Mesenchymal stem cell (in vitro differentiated cells and primary cell): Measurements from ENCODE around the gene LARP1B.
"Not testable (repeated sequence)": the region's sequence is repeated elsewhere in the genome, so short reads cannot be mapped to it uniquely, and the experiment has no call there.

Source experiments
- DNase-seq: peaks from one replicate; pipeline ENCODE4 v3.0.0-alpha.2; 2013
- H2AFZ ChIP-seq: one replicate; pipeline ENCODE4 v1.6.1; 2013; ENCODE audit warnings: low read depth, mild to moderate bottlenecking, control low read depth, inconsistent platforms, low read length, moderate library complexity
- H2AK5ac ChIP-seq: 2 replicates; pipeline ENCODE4 v1.6.1; 2013; ENCODE audit warnings: low read length, moderate library complexity, mild to moderate bottlenecking, inconsistent platforms; ENCODE audit not compliant: severe bottlenecking
- H2BK120ac ChIP-seq: one replicate; pipeline ENCODE4 v1.6.1; 2013; ENCODE audit warnings: low read depth, mild to moderate bottlenecking, inconsistent platforms, low read length, moderate library complexity
- H2BK12ac ChIP-seq, 2 experiments: one replicate each; pipeline ENCODE4 v1.6.1; 2013; ENCODE audit warnings: inconsistent platforms in 2 of 2, low read length in 2 of 2, mild to moderate bottlenecking in 2 of 2, moderate library complexity in 2 of 2, control low read depth in 1 of 2
- H2BK15ac ChIP-seq: one replicate; pipeline ENCODE4 v1.6.1; 2013; ENCODE audit warnings: mild to moderate bottlenecking, low read depth, inconsistent platforms; ENCODE audit not compliant: poor library complexity, severe bottlenecking
- H2BK5ac ChIP-seq: 2 replicates; pipeline ENCODE4 v1.6.1; 2013; ENCODE audit warnings: low read depth, mild to moderate bottlenecking, low read length, control low read depth, inconsistent platforms; ENCODE audit not compliant: poor library complexity, severe bottlenecking
- H3K14ac ChIP-seq, 2 experiments: one replicate each; pipeline ENCODE4 v1.6.1; 2013; ENCODE audit warnings: inconsistent platforms in 2 of 2, low read length in 2 of 2, control low read depth in 1 of 2, mild to moderate bottlenecking in 1 of 2, moderate library complexity in 1 of 2
- H3K18ac ChIP-seq, 2 experiments: one replicate each; pipeline ENCODE4 v1.6.1; 2013; ENCODE audit warnings: inconsistent platforms in 2 of 2, low read length in 2 of 2, control low read depth in 1 of 2, low read depth in 1 of 2, mild to moderate bottlenecking in 1 of 2
- H3K23ac ChIP-seq, 2 experiments: one replicate each; pipeline ENCODE4 v1.6.1; 2013; ENCODE audit warnings: inconsistent platforms in 2 of 2, low read length in 2 of 2, mild to moderate bottlenecking in 2 of 2, moderate library complexity in 2 of 2, control low read depth in 1 of 2
- H3K27ac ChIP-seq: 2 replicates; pipeline ENCODE4 v1.5.1; 2013; ENCODE audit warnings: mild to moderate bottlenecking, moderate library complexity, low read length, control low read depth, inconsistent platforms; ENCODE audit not compliant: poor library complexity, severe bottlenecking
- H3K27me3 ChIP-seq, 2 experiments: 2 replicates each; pipeline versions ENCODE4 v1.6.1 to v1.7.0; 2013; ENCODE audit warnings: low read length in 2 of 2, mild to moderate bottlenecking in 2 of 2, moderate library complexity in 2 of 2, control low read depth in 1 of 2, inconsistent platforms in 1 of 2; ENCODE audit not compliant: control insufficient read depth in 1 of 2, insufficient read depth in 1 of 2
- H3K36me3 ChIP-seq, 2 experiments: 2 replicates each; pipeline versions ENCODE4 v1.6.1 to v1.7.0; 2013; ENCODE audit warnings: low read length in 2 of 2, control low read depth in 1 of 2, inconsistent platforms in 1 of 2, low read depth in 1 of 2, mild to moderate bottlenecking in 1 of 2; ENCODE audit not compliant: insufficient read depth in 2 of 2, control insufficient read depth in 1 of 2
- H3K4ac ChIP-seq, 2 experiments: one replicate each; pipeline ENCODE4 v1.6.1; 2013; ENCODE audit warnings: inconsistent platforms in 2 of 2, low read length in 2 of 2, mild to moderate bottlenecking in 2 of 2, moderate library complexity in 2 of 2, control low read depth in 1 of 2, low read depth in 1 of 2
- H3K4me1 ChIP-seq: 2 replicates; pipeline ENCODE4 v1.6.1; 2013; ENCODE audit warnings: low read depth, low read length, control low read depth; ENCODE audit not compliant: control insufficient read depth, insufficient read depth
- H3K4me2 ChIP-seq: 2 replicates; pipeline ENCODE4 v1.6.1; 2013; ENCODE audit warnings: low read length, mild to moderate bottlenecking, inconsistent platforms; ENCODE audit not compliant: poor library complexity, severe bottlenecking
- H3K4me3 ChIP-seq, 2 experiments: 2 replicates each; pipeline versions ENCODE4 v1.5.1 to v1.7.0; 2013; ENCODE audit warnings: low read length in 2 of 2, mild to moderate bottlenecking in 2 of 2, control low read depth in 1 of 2, low read depth in 1 of 2; ENCODE audit not compliant: insufficient read depth in 1 of 2
- H3K79me1 ChIP-seq: replicated peaks from 2 replicates; pipeline ENCODE4 v1.6.1; 2013; ENCODE audit warnings: mild to moderate bottlenecking, control low read depth, low read length, inconsistent platforms; ENCODE audit not compliant: poor library complexity, severe bottlenecking
- H3K9ac ChIP-seq: 2 replicates; pipeline ENCODE4 v1.7.0; 2013; ENCODE audit warnings: mild to moderate bottlenecking, low read length, moderate library complexity
- H3K9me3 ChIP-seq: 2 replicates; pipeline ENCODE4 v1.7.0; 2013; ENCODE audit warnings: mild to moderate bottlenecking, low read length; ENCODE audit not compliant: control insufficient read depth
- H4K8ac ChIP-seq: one replicate; pipeline ENCODE4 v1.6.1; 2013; ENCODE audit warnings: inconsistent platforms, mild to moderate bottlenecking, low read length, moderate library complexity
- H4K91ac ChIP-seq: one replicate; pipeline ENCODE4 v1.6.1; 2013; ENCODE audit warnings: mild to moderate bottlenecking, low read length, inconsistent platforms
- WGBS: methylation state at CpG from one replicate; pipeline ENCODE4 v1.1.7; 2013; ENCODE audit warnings: mixed read lengths; 5-methylcytosine and 5-hydroxymethylcytosine counted together

Gene LARP1B

GRCh38 chr4:128061566-128062536, 739 bp downstream of the LARP1B start:
- peak overlapping the region; percentile 97 for H3K4me2 ChIP-seq
- H3K27ac ChIP-seq = peak overlapping the region; percentile 64
- H3K79me1 ChIP-seq = no peaks in the 10 kb centered on the region
- peak overlapping the region; percentile 93 to 95 for H3K4me3 ChIP-seq
- peak overlapping the region; percentile 89 for H2BK5ac ChIP-seq
- peak overlapping the region; percentile 60 to 96 for H3K23ac ChIP-seq
- under 1% methylated on average over 38 of the region's 101 CpGs for WGBS
- no peaks in the 10 kb centered on the region for H3K36me3 ChIP-seq
- H3K9me3 ChIP-seq = no peaks in the 10 kb centered on the region
- H3K18ac ChIP-seq = peak overlapping the region; percentile 75 to 100
- H4K8ac ChIP-seq = peak overlapping the region; percentile 41
- peak overlapping the region; percentile 97 for H3K9ac ChIP-seq
- peak overlapping the region in 1 of 2 experiments; percentile 63 for H2BK12ac ChIP-seq
- H3K4ac ChIP-seq = peak overlapping the region; percentile 64 to 79
- H2BK120ac ChIP-seq = peak overlapping the region; percentile 50
- peak overlapping the region; percentile 93 for H2BK15ac ChIP-seq
- peak overlapping the region; percentile 75 for H4K91ac ChIP-seq
- no peak overlapping the region for H2AK5ac ChIP-seq
- peak overlapping the region; percentile 86 for H2AFZ ChIP-seq
- peak overlapping the region in 1 of 2 experiments; percentile 95 for H3K14ac ChIP-seq
- peaks cover 2% of the 10 kb centered on the region for H3K4me1 ChIP-seq
- DNase-seq = peak; percentile 61
- no peaks in the 10 kb centered on the region for H3K27me3 ChIP-seq

- not testable (repeated sequence) for H4K8ac ChIP-seq, H2BK15ac ChIP-seq, H3K79me1 ChIP-seq, H3K23ac ChIP-seq, H2AFZ ChIP-seq, H4K91ac ChIP-seq, H3K14ac ChIP-seq, DNase-seq, H2AK5ac ChIP-seq, H3K27ac ChIP-seq, H3K4ac ChIP-seq, H2BK5ac ChIP-seq, H3K9me3 ChIP-seq, H3K4me2 ChIP-seq, H3K4me3 ChIP-seq, H2BK12ac ChIP-seq, H3K4me1 ChIP-seq, H3K36me3 ChIP-seq, H3K18ac ChIP-seq, H2BK120ac ChIP-seq, H3K9ac ChIP-seq, H3K27me3 ChIP-seq
- WGBS = 97% methylated on average over 9 of the region's 10 CpGs
Measured at GRCh38 chr4:128066453-128066820, 5.3 kb downstream of the LARP1B start.

- peak; percentile 40 for DNase-seq
- Histone ChIP-seq H4K8ac (no peak overlapping the region), H3K36me3 (no peaks in the 10 kb centered on the region), H3K18ac (peak overlapping the region in 1 of 2 experiments; percentile 34), H3K9ac (no peak overlapping the region), H3K4me2 (no peak overlapping the region), H3K4me1 (no peaks in the 10 kb centered on the region), H2AFZ (no peak overlapping the region), H3K27me3 (no peaks in the 10 kb centered on the region), H3K79me1 (peaks cover 7% of the 10 kb centered on the region), H3K9me3 (no peaks in the 10 kb centered on the region), H2BK12ac (no peak overlapping the region), H2BK15ac (no peak overlapping the region), H2BK120ac (no peak overlapping the region), H3K4ac (no peak overlapping the region), H2BK5ac (no peak overlapping the region), H2AK5ac (no peak overlapping the region), H3K14ac (no peak overlapping the region), H3K23ac (no peak overlapping the region), H4K91ac (no peak overlapping the region), H3K27ac (no peak overlapping the region), H3K4me3 (no peak overlapping the region)
- WGBS = 86% methylated on average over 3 of the region's 3 CpGs
Measured at GRCh38 chr4:128068918-128069317, 7.8 kb downstream of the LARP1B start.

GRCh38 chr4:128076464-128076863, 15.4 kb downstream of the LARP1B start:
- Histone ChIP-seq H3K9me3 (no peaks in the 10 kb centered on the region), H3K36me3 (peaks cover 7 to 19% of the 10 kb centered on the region in 2 experiments), H3K4me1 (no peaks in the 10 kb centered on the region), H3K4me2 (no peak overlapping the region), H3K18ac (no peak overlapping the region), H3K4me3 (no peak overlapping the region), H3K27ac (no peak overlapping the region), H3K4ac (no peak overlapping the region), H4K8ac (no peak overlapping the region), H2BK5ac (no peak overlapping the region), H3K27me3 (no peaks in the 10 kb centered on the region), H4K91ac (no peak overlapping the region), H3K79me1 (peaks cover 9% of the 10 kb centered on the region), H2AK5ac (no peak overlapping the region), H2BK12ac (no peak overlapping the region), H3K23ac (no peak overlapping the region), H3K14ac (no peak overlapping the region), H2BK15ac (no peak overlapping the region), H3K9ac (no peak overlapping the region), H2BK120ac (no peak overlapping the region), H2AFZ (no peak overlapping the region)
- DNase-seq = no peak
- WGBS = 87% methylated on average over 3 of the region's 4 CpGs
